Measurements from ENCODE around the gene STAG1. TPM values are rescaled to one million over a fixed set of nuclear protein-coding genes. Genes with fewer than 3 reads are reported as not detected.

STAG1 gene
- total and polyA plus RNA-seq, 2 experiments from 2014 or later = 12.4 to 41.1 TPM

- Histone ChIP-seq H3K27me3 (no peaks in the 10 kb centered on the region), H3K36me3 (replicated peaks; ENCODE audit: insufficient read depth, low read depth) (no peaks in the 10 kb centered on the region), H3K4me2 (no peak overlapping the region), H3K4me1 (ENCODE audit: insufficient read depth) (no peaks in the 10 kb centered on the region), H3K9me3 (ENCODE audit: low read depth) (no peaks in the 10 kb centered on the region), H3K79me2 (no peaks in the 10 kb centered on the region), H2AFZ (no peak overlapping the region), H3K4me3 (no peak overlapping the region), H4K20me1 (ENCODE audit: insufficient read depth, poor library complexity, severe bottlenecking) (no peaks in the 10 kb centered on the region), H3K9me2 (replicated peaks; ENCODE audit: insufficient read depth) (no peaks in the 10 kb centered on the region), H3K27ac (no peak overlapping the region)
- WGBS (ENCODE audit: low lambda C conversion rate, missing lambda C conversion rate) = 94% methylated on average over 4 of the region's 4 CpGs
- no peak for DNase-seq (ENCODE audit: low spot score)
- TF ChIP-seq EZH2phosphoT487 (IDR thresholded peaks at IDR 0.05; ENCODE audit: low read depth, severe bottlenecking, unreplicated experiment) (no peak), CTCF (IDR thresholded peaks at IDR 0.05; ENCODE audit: poor library complexity) (no peak)
Observed at GRCh38 chr3:136780741-136781140, 28.6 kb upstream of the STAG1 start.

GRCh38 chr3:136778865-136779264 lies 26.7 kb upstream of the STAG1 start:
- Histone ChIP-seq H3K27ac (no peak overlapping the region), H3K9me2 (replicated peaks; ENCODE audit: insufficient read depth) (no peaks in the 10 kb centered on the region), H2AFZ (no peak overlapping the region), H3K36me3 (replicated peaks; ENCODE audit: insufficient read depth, low read depth) (no peaks in the 10 kb centered on the region), H4K20me1 (ENCODE audit: insufficient read depth, poor library complexity, severe bottlenecking) (no peaks in the 10 kb centered on the region), H3K9me3 (ENCODE audit: low read depth) (no peaks in the 10 kb centered on the region), H3K4me2 (no peak overlapping the region), H3K4me3 (no peak overlapping the region), H3K4me1 (ENCODE audit: insufficient read depth) (no peaks in the 10 kb centered on the region), H3K79me2 (no peaks in the 10 kb centered on the region), H3K27me3 (no peaks in the 10 kb centered on the region)
- no peak for DNase-seq (ENCODE audit: low spot score)
- no peak for TF ChIP-seq CTCF (IDR thresholded peaks at IDR 0.05; ENCODE audit: poor library complexity)
- no peak for TF ChIP-seq EZH2phosphoT487 (IDR thresholded peaks at IDR 0.05; ENCODE audit: low read depth, severe bottlenecking, unreplicated experiment)
- TF ChIP-seq EZH2 (IDR thresholded peaks at IDR 0.05; ENCODE audit: borderline replicate concordance) = no peak
- WGBS (ENCODE audit: low lambda C conversion rate, missing lambda C conversion rate) = 46% methylated on average over 4 of the region's 4 CpGs

DNA sequence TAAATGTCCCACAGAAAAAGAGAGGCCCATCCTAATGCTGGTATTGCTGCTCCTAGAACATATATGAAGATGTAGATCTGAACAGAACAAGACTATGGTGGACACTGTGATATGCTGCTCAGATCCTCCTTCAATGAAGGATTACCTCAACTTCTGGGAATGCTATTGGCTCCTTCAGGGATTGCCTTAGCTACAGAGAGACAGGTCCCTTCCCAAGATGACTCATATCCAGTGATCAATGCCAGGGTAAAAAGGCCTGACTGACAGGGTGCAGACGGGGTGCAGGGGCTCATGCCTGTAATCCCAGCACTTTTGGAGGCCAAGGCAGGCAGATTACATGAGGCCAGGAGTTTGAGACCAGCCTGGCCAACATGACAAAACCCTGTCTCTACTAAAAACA lies 20.5 kb upstream of the STAG1 start:
- TF ChIP-seq CTCF (IDR thresholded peaks at IDR 0.05; ENCODE audit: poor library complexity) = no peak
- no peak for TF ChIP-seq EZH2phosphoT487 (IDR thresholded peaks at IDR 0.05; ENCODE audit: low read depth, severe bottlenecking, unreplicated experiment)
- no peak for TF ChIP-seq EZH2 (IDR thresholded peaks at IDR 0.05; ENCODE audit: borderline replicate concordance)
- no peaks in the 10 kb centered on the region for H3K27me3 ChIP-seq
- no peak overlapping the region for H3K27ac ChIP-seq
- DNase-seq (ENCODE audit: low spot score) = no peak
- no peak overlapping the region for H3K4me3 ChIP-seq
- no peaks in the 10 kb centered on the region for H3K9me3 ChIP-seq (ENCODE audit: low read depth)
- H3K9me2 ChIP-seq (replicated peaks; ENCODE audit: insufficient read depth) = no peaks in the 10 kb centered on the region
- H3K4me2 ChIP-seq = no peak overlapping the region
- H3K79me2 ChIP-seq = no peaks in the 10 kb centered on the region
- no peak overlapping the region for H2AFZ ChIP-seq
- 33% methylated on average over 1 of the region's 1 CpG for WGBS (ENCODE audit: low lambda C conversion rate, missing lambda C conversion rate)
- no peaks in the 10 kb centered on the region for H3K4me1 ChIP-seq (ENCODE audit: insufficient read depth)
- no peaks in the 10 kb centered on the region for H4K20me1 ChIP-seq (ENCODE audit: insufficient read depth, poor library complexity, severe bottlenecking)
- no peaks in the 10 kb centered on the region for H3K36me3 ChIP-seq (replicated peaks; ENCODE audit: insufficient read depth, low read depth)

Measured in hepatocyte (in vitro differentiated cells).